Measurements from ENCODE around the gene FAM156B. TPM values are rescaled to one million over a fixed set of nuclear protein-coding genes. Genes with fewer than 3 reads are reported as not detected.
"Not testable (repeated sequence)": the region's sequence is repeated elsewhere in the genome, so short reads cannot be mapped to it uniquely, and the experiment has no call there.

The FAM156B gene
- total and polyA plus RNA-seq, 5 donors from 2014 or later, result 4.5 to 10.0 (median 5.5) TPM

GRCh38 chrX:52874661-52875060, 22.5 kb upstream of the FAM156B start:
- peaks cover 5% of the 10 kb centered on the region for H3K27me3 Mint-ChIP-seq

GRCh38 chrX:52875436-52875835, 21.7 kb upstream of the FAM156B start:
- not testable (repeated sequence) for H3K27me3 ChIP-seq (ENCODE audit: control insufficient read depth, insufficient read depth, low read length); H3K9me3 ChIP-seq (ENCODE audit: control insufficient read depth in 2 of 2, low read length in 2 of 2); H3K4me3 Mint-ChIP-seq; H3K27ac ChIP-seq (ENCODE audit: insufficient read depth, low read length, poor library complexity, severe bottlenecking); H3K36me3 Mint-ChIP-seq; H3K4me3 ChIP-seq (ENCODE audit: low read depth, low read length); H3K4me1 Mint-ChIP-seq; H3K27ac Mint-ChIP-seq; DNase-seq; H3K27me3 Mint-ChIP-seq; ATAC-seq (ENCODE audit: low read depth in 2 of 2); H3K9me3 Mint-ChIP-seq; H3K36me3 ChIP-seq (ENCODE audit: control insufficient read depth, insufficient read depth, low read length); H3K4me1 ChIP-seq (ENCODE audit: control insufficient read depth, insufficient read depth, low read length, poor library complexity, severe bottlenecking)

More at GRCh38 chrX:52874661-52875060, 22.5 kb upstream of the FAM156B start:
- Histone ChIP-seq H3K27ac (ENCODE audit: insufficient read depth, low read length, poor library complexity, severe bottlenecking) (no peak overlapping the region), H3K36me3 (ENCODE audit: control insufficient read depth, insufficient read depth, low read length) (no peaks in the 10 kb centered on the region), H3K4me1 (ENCODE audit: control insufficient read depth, insufficient read depth, low read length, poor library complexity, severe bottlenecking) (no peaks in the 10 kb centered on the region), H3K9me3 (ENCODE audit: control insufficient read depth in 2 of 2, low read length in 2 of 2) (no peaks in the 10 kb centered on the region), H3K4me3 (ENCODE audit: low read depth, low read length) (no peak overlapping the region), H3K27me3 (ENCODE audit: control insufficient read depth, insufficient read depth, low read length) (no peaks in the 10 kb centered on the region)
- Mint-ChIP-seq H3K27ac (no peak overlapping the region), H3K4me3 (no peak overlapping the region), H3K4me1 (no peaks in the 10 kb centered on the region), H3K36me3 (no peaks in the 10 kb centered on the region), H3K9me3 (peaks cover 0 to 1% (median 0%) of the 10 kb centered on the region in 7 donors)
- no peak for DNase-seq
- ATAC-seq (ENCODE audit: low read depth in 2 of 2), result no peak

GRCh38 chrX:52876386-52876785, 20.7 kb upstream of the FAM156B start:
- not testable (repeated sequence) for H3K27me3 ChIP-seq (ENCODE audit: control insufficient read depth, insufficient read depth, low read length); DNase-seq; H3K36me3 ChIP-seq (ENCODE audit: control insufficient read depth, insufficient read depth, low read length); H3K4me3 Mint-ChIP-seq; ATAC-seq (ENCODE audit: low read depth in 2 of 2); H3K4me1 ChIP-seq (ENCODE audit: control insufficient read depth, insufficient read depth, low read length, poor library complexity, severe bottlenecking); H3K27ac Mint-ChIP-seq; H3K36me3 Mint-ChIP-seq; H3K27me3 Mint-ChIP-seq; H3K27ac ChIP-seq (ENCODE audit: insufficient read depth, low read length, poor library complexity, severe bottlenecking); H3K4me1 Mint-ChIP-seq; H3K4me3 ChIP-seq (ENCODE audit: low read depth, low read length); H3K9me3 Mint-ChIP-seq; H3K9me3 ChIP-seq (ENCODE audit: control insufficient read depth in 2 of 2, low read length in 2 of 2)

- not testable (repeated sequence) for H3K27me3 ChIP-seq (ENCODE audit: control insufficient read depth, insufficient read depth, low read length); H3K4me1 ChIP-seq (ENCODE audit: control insufficient read depth, insufficient read depth, low read length, poor library complexity, severe bottlenecking); H3K27me3 Mint-ChIP-seq; ATAC-seq (ENCODE audit: low read depth in 2 of 2); H3K9me3 Mint-ChIP-seq; H3K4me3 Mint-ChIP-seq; H3K27ac Mint-ChIP-seq; H3K4me3 ChIP-seq (ENCODE audit: low read depth, low read length); H3K36me3 ChIP-seq (ENCODE audit: control insufficient read depth, insufficient read depth, low read length); H3K9me3 ChIP-seq (ENCODE audit: control insufficient read depth in 2 of 2, low read length in 2 of 2); H3K27ac ChIP-seq (ENCODE audit: insufficient read depth, low read length, poor library complexity, severe bottlenecking); H3K36me3 Mint-ChIP-seq; H3K4me1 Mint-ChIP-seq; DNase-seq
These were observed 9.7 kb upstream of the FAM156B start for GRCh38 chrX:52887459-52887858.

- H3K4me1 ChIP-seq (ENCODE audit: control insufficient read depth, insufficient read depth, low read length, poor library complexity, severe bottlenecking); H3K4me3 Mint-ChIP-seq; H3K27ac Mint-ChIP-seq; H3K27ac ChIP-seq (ENCODE audit: insufficient read depth, low read length, poor library complexity, severe bottlenecking); H3K36me3 Mint-ChIP-seq; H3K4me1 Mint-ChIP-seq; H3K36me3 ChIP-seq (ENCODE audit: control insufficient read depth, insufficient read depth, low read length); H3K27me3 Mint-ChIP-seq; ATAC-seq (ENCODE audit: low read depth in 2 of 2); H3K9me3 Mint-ChIP-seq; H3K27me3 ChIP-seq (ENCODE audit: control insufficient read depth, insufficient read depth, low read length); H3K4me3 ChIP-seq (ENCODE audit: low read depth, low read length); DNase-seq; H3K9me3 ChIP-seq (ENCODE audit: control insufficient read depth in 2 of 2, low read length in 2 of 2): not testable (repeated sequence)
These were observed 9.0 kb upstream of the FAM156B start for GRCh38 chrX:52888090-52888489.

GRCh38 chrX:52896438-52896837, 692 bp upstream of the FAM156B start:
- not testable (repeated sequence) for H3K4me1 Mint-ChIP-seq; H3K27ac ChIP-seq (ENCODE audit: insufficient read depth, low read length, poor library complexity, severe bottlenecking); H3K9me3 Mint-ChIP-seq

GRCh38 chrX:52905531-52905930, 8.4 kb downstream of the FAM156B start:
- H3K9me3 Mint-ChIP-seq; H3K27me3 ChIP-seq (ENCODE audit: control insufficient read depth, insufficient read depth, low read length); H3K4me3 Mint-ChIP-seq; H3K9me3 ChIP-seq (ENCODE audit: control insufficient read depth in 2 of 2, low read length in 2 of 2); H3K27me3 Mint-ChIP-seq; H3K36me3 ChIP-seq (ENCODE audit: control insufficient read depth, insufficient read depth, low read length); H3K27ac Mint-ChIP-seq; ATAC-seq (ENCODE audit: low read depth in 2 of 2); H3K4me3 ChIP-seq (ENCODE audit: low read depth, low read length); H3K27ac ChIP-seq (ENCODE audit: insufficient read depth, low read length, poor library complexity, severe bottlenecking); DNase-seq; H3K4me1 ChIP-seq (ENCODE audit: control insufficient read depth, insufficient read depth, low read length, poor library complexity, severe bottlenecking); H3K4me1 Mint-ChIP-seq; H3K36me3 Mint-ChIP-seq: not testable (repeated sequence)

More at GRCh38 chrX:52896438-52896837, 692 bp upstream of the FAM156B start:
- not testable (repeated sequence) for H3K27me3 ChIP-seq (ENCODE audit: control insufficient read depth, insufficient read depth, low read length); H3K4me3 ChIP-seq (ENCODE audit: low read depth, low read length); H3K36me3 Mint-ChIP-seq; H3K27ac Mint-ChIP-seq; H3K4me1 ChIP-seq (ENCODE audit: control insufficient read depth, insufficient read depth, low read length, poor library complexity, severe bottlenecking); H3K9me3 ChIP-seq (ENCODE audit: control insufficient read depth in 2 of 2, low read length in 2 of 2); H3K36me3 ChIP-seq (ENCODE audit: control insufficient read depth, insufficient read depth, low read length); ATAC-seq (ENCODE audit: low read depth in 2 of 2); H3K4me3 Mint-ChIP-seq; DNase-seq; H3K27me3 Mint-ChIP-seq

- not testable (repeated sequence) for H3K4me3 ChIP-seq (ENCODE audit: low read depth, low read length); H3K27me3 Mint-ChIP-seq; H3K36me3 Mint-ChIP-seq; H3K27me3 ChIP-seq (ENCODE audit: control insufficient read depth, insufficient read depth, low read length); H3K36me3 ChIP-seq (ENCODE audit: control insufficient read depth, insufficient read depth, low read length); H3K9me3 ChIP-seq (ENCODE audit: control insufficient read depth in 2 of 2, low read length in 2 of 2); H3K27ac Mint-ChIP-seq; ATAC-seq (ENCODE audit: low read depth in 2 of 2); H3K27ac ChIP-seq (ENCODE audit: insufficient read depth, low read length, poor library complexity, severe bottlenecking); H3K4me1 ChIP-seq (ENCODE audit: control insufficient read depth, insufficient read depth, low read length, poor library complexity, severe bottlenecking); H3K4me1 Mint-ChIP-seq; H3K4me3 Mint-ChIP-seq; H3K9me3 Mint-ChIP-seq; DNase-seq
These were observed 8.9 kb downstream of the FAM156B start for GRCh38 chrX:52906072-52906471.

Measured in CD4-positive, CD25-positive, alpha-beta regulatory T cell (primary cell).